Calu3 (cell line): ENCODE measurements around the gene CSNK2A3. TPM values are rescaled to one million over a fixed set of nuclear protein-coding genes. Genes with fewer than 3 reads are reported as not detected.
"Not testable (repeated sequence)": the region's sequence is repeated elsewhere in the genome, so short reads cannot be mapped to it uniquely, and the experiment has no call there.

ENCODE experiments used
- Bru-seq: library from RNA; stranded (reverse); fragments of 400-500 nt; gene quantifications from one replicate; lab custom pipeline; 2021; lab: Mats Ljungman, UMichigan
- BruChase-seq, 2 experiments: library from RNA; stranded (reverse); fragments of 400-500 nt; gene quantifications; one replicate each; lab custom pipeline; 2021; lab: Mats Ljungman, UMichigan
- BruUV-seq: library from RNA; stranded (reverse); fragments of 400-500 nt; replicated peaks from 2 replicates; lab custom pipeline; 2021; lab: Mats Ljungman, UMichigan
- CTCF ChIA-PET: fragments of 300-600 bp; sonication (Branson Sonifier 250); formaldehyde crosslinking; loops from one replicate; lab custom pipeline; 2022; ENCODE audit warnings: antibody characterized with exemption; lab: Charles Lee
- DNase-seq: peaks from one replicate; pipeline ENCODE4 v3.0.0; 2022
- H3K27ac Mint-ChIP-seq: one replicate; pipeline ENCODE4 v1.8.0; 2022; ENCODE audit warnings: mixed read lengths; ENCODE audit not compliant: unreplicated experiment
- H3K27me3 Mint-ChIP-seq: one replicate; pipeline ENCODE4 v1.8.0; 2022; ENCODE audit warnings: mixed read lengths; ENCODE audit not compliant: unreplicated experiment
- H3K36me3 Mint-ChIP-seq: one replicate; pipeline ENCODE4 v1.8.0; 2022; ENCODE audit warnings: mild to moderate bottlenecking, moderate library complexity, mixed read lengths; ENCODE audit not compliant: insufficient read depth, unreplicated experiment
- H3K4me1 Mint-ChIP-seq: one replicate; pipeline ENCODE4 v1.8.0; 2022; ENCODE audit warnings: mild to moderate bottlenecking, low read depth, mixed read lengths; ENCODE audit not compliant: unreplicated experiment
- H3K4me3 Mint-ChIP-seq: one replicate; pipeline ENCODE4 v1.8.0; 2022; ENCODE audit warnings: mild to moderate bottlenecking, low read depth, moderate library complexity, mixed read lengths; ENCODE audit not compliant: unreplicated experiment
- H3K9me3 Mint-ChIP-seq: one replicate; pipeline ENCODE4 v1.8.0; 2022; ENCODE audit warnings: low read depth, mixed read lengths; ENCODE audit not compliant: unreplicated experiment
- CTCF ChIP-seq: fragments of 200-600 bp; IDR thresholded peaks from one replicate; pipeline ENCODE4 v1.8.0; 2022; ENCODE audit warnings: antibody characterized with exemption; ENCODE audit not compliant: unreplicated experiment
- intact Hi-C: fragments of 100-400 bp; cut with micrococcal nuclease; formaldehyde crosslinking; loops from one replicate; pipeline ENCODE4 v1.10.0; 2022; ENCODE audit not compliant: unreplicated experiment
- long read RNA-seq: library from polyadenylated mRNA; stranded (forward); transcript quantifications from one replicate; pipeline ENCODE4 v2.0.0, GENCODE V29; 2022
- total RNA-seq: library from RNA; stranded (reverse); gene quantifications from 2 replicates; pipeline ENCODE4 v1.2.3, GENCODE V29; 2022

CSNK2A3 gene
- total RNA-seq (0.86 and 1.1 TPM in 2 replicates), Bru-seq, nascent RNA (percentile 39 among the genes with signal in this experiment), BruChase-seq, experiment 1, labeled RNA remaining after a 6-hour chase (percentile 65 among the genes with signal in this experiment), BruChase-seq, experiment 2, labeled RNA remaining after a 2-hour chase (percentile 54 among the genes with signal in this experiment)
- long read RNA-seq: 0 reads

GRCh38 chr11:11352878-11353277, at the start of gene CSNK2A3:
Gene CSNK2A3 (minus strand): TSS chr11:11353250. CDS start chr11:11353119, 131 bp downstream.
- CTCF ChIA-PET: interaction anchor here (0.6 kb wide), 1 partner anchor 16 kb away, joined by 3 read pairs; no protein-coding TSS in a partner anchor
- H3K4me3 Mint-ChIP-seq, H3K27ac Mint-ChIP-seq, H3K36me3 Mint-ChIP-seq, H3K27me3 Mint-ChIP-seq, DNase-seq, H3K4me1 Mint-ChIP-seq, BruUV-seq, intact Hi-C loops, H3K9me3 Mint-ChIP-seq: not testable (repeated sequence)

GRCh38 chr11:11401960-11402535, 49.0 kb upstream of the CSNK2A3 start:
- DNase-seq: no peak
- no peaks in the 10 kb centered on the region for H3K4me1 Mint-ChIP-seq
- CTCF ChIA-PET: no interaction called here
- no peaks in the 10 kb centered on the region for H3K9me3 Mint-ChIP-seq
- H3K27me3 Mint-ChIP-seq: no peaks in the 10 kb centered on the region
- BruUV-seq: no TSS peak
- H3K36me3 Mint-ChIP-seq: no peaks in the 10 kb centered on the region
- no peak overlapping the region for H3K27ac Mint-ChIP-seq
- TF ChIP-seq CTCF: no peak
- no peak overlapping the region for H3K4me3 Mint-ChIP-seq
- intact Hi-C loops: no loop called here

- Mint-ChIP-seq H3K9me3 (no peaks in the 10 kb centered on the region), H3K27ac (no peak overlapping the region), H3K27me3 (no peaks in the 10 kb centered on the region), H3K4me3 (no peak overlapping the region), H3K36me3 (no peaks in the 10 kb centered on the region), H3K4me1 (peaks cover 8% of the 10 kb centered on the region)
- DNase-seq: peak; percentile 21
- CTCF ChIA-PET: no interaction called here
- BruUV-seq: no TSS peak
- no peak for TF ChIP-seq CTCF
- intact Hi-C loops: no loop called here
Observed at GRCh38 chr11:11400635-11401232, 47.7 kb upstream of the CSNK2A3 start.

- H3K4me3 Mint-ChIP-seq: no peak overlapping the region
- DNase-seq: no peak
- CTCF ChIA-PET: no interaction called here
- no peak for TF ChIP-seq CTCF
- H3K36me3 Mint-ChIP-seq: no peaks in the 10 kb centered on the region
- H3K27me3 Mint-ChIP-seq: no peaks in the 10 kb centered on the region
- H3K4me1 Mint-ChIP-seq: peaks cover 9% of the 10 kb centered on the region
- no TSS peak for BruUV-seq
- H3K27ac Mint-ChIP-seq: no peak overlapping the region
- no peaks in the 10 kb centered on the region for H3K9me3 Mint-ChIP-seq
- intact Hi-C loops: no loop called here
Observed at GRCh38 chr11:11400121-11400520, 47.1 kb upstream of the CSNK2A3 start.

- intact Hi-C loops: no loop called here
- CTCF ChIA-PET: no interaction called here
Observed at GRCh38 chr11:11397781-11398180, 44.7 kb upstream of the CSNK2A3 start.

More at GRCh38 chr11:11397781-11398180, 44.7 kb upstream of the CSNK2A3 start:
- no peaks in the 10 kb centered on the region for H3K36me3 Mint-ChIP-seq
- peaks cover 9% of the 10 kb centered on the region for H3K4me1 Mint-ChIP-seq
- no peak overlapping the region for H3K4me3 Mint-ChIP-seq
- no TSS peak for BruUV-seq
- no peaks in the 10 kb centered on the region for H3K27me3 Mint-ChIP-seq
- no peaks in the 10 kb centered on the region for H3K9me3 Mint-ChIP-seq
- no peak overlapping the region for H3K27ac Mint-ChIP-seq
- no peak for DNase-seq
- TF ChIP-seq CTCF: no peak
